HepG2 (cell line): ENCODE data around the gene KCTD4. TPM values are rescaled to one million over a fixed set of nuclear protein-coding genes. Genes with fewer than 3 reads are reported as not detected.

Experiments
- ATAC-seq: fragments of 200-7000 bp; cut with Tn5 transposase; 3 replicates; pipeline ENCODE4 v1.9.1; 2020; ENCODE audit warnings: mild to moderate bottlenecking, moderate library complexity
- BruUV-seq: library from RNA; stranded (reverse); fragments of 400-500 nt; replicated peaks from 2 replicates; lab custom pipeline; 2021; lab: Mats Ljungman, UMichigan
- CTCF ChIA-PET: fragments of 300-600 bp; formaldehyde crosslinking; extraction: SDS; loops from one replicate; lab custom pipeline; 2021; ENCODE audit warnings: low total read pairs, inconsistent platforms, low intra/inter-chr PET ratio; lab: Yijun Ruan, JAX
- POLR2A ChIA-PET: fragments of 350-600 bp; sonication (Branson Sonifier 250); formaldehyde crosslinking; loops from one replicate; lab custom pipeline; 2020; ENCODE audit warnings: antibody characterized with exemption, inconsistent platforms; lab: Yijun Ruan, JAX
- DNase-seq: peaks from one replicate; pipeline ENCODE4 v3.0.0-alpha.2; 2015; ENCODE audit warnings: low spot score
- FAIRE-seq: peaks from 3 replicates; lab custom pipeline; 2011; peaks lifted over from hg19 to GRCh38; lab: Jason Lieb, UNC
- H2AFZ ChIP-seq: one replicate; pipeline ENCODE4 v1.6.1; 2011; ENCODE audit warnings: low read length, inconsistent platforms
- H3K27ac ChIP-seq: fragments of 300-600 bp; 3 replicates; pipeline ENCODE4 v1.8.0; 2011; ENCODE audit warnings: mixed run types, mild to moderate bottlenecking, mixed read lengths, low read length, inconsistent platforms; ENCODE audit not compliant: insufficient read depth; ENCODE audit errors: extremely low read length
- H3K27me3 ChIP-seq, 2 experiments: fragments of 200-600 bp in 1 of 2; 2 replicates in 1 of 2; 3 replicates in 1 of 2; pipeline versions ENCODE4 v1.6.0 to v1.8.0; 2011; ENCODE audit warnings: low read length in 2 of 2, mild to moderate bottlenecking in 2 of 2, moderate library complexity in 2 of 2, inconsistent platforms in 1 of 2; ENCODE audit not compliant: insufficient read depth in 2 of 2, control insufficient read depth in 1 of 2
- H3K36me3 ChIP-seq, 2 experiments: fragments of 200-600 bp in 1 of 2; replicated peaks in 1 of 2; 2 replicates in 1 of 2; 3 replicates in 1 of 2; pipeline versions ENCODE4 v1.5.1 to v1.8.0; 2011; ENCODE audit warnings: low read length in 2 of 2, inconsistent platforms in 1 of 2; ENCODE audit not compliant: insufficient read depth in 2 of 2, control insufficient read depth in 1 of 2
- H3K4me1 ChIP-seq: 2 replicates; pipeline ENCODE4 v1.5.1; 2012; ENCODE audit warnings: low read length, inconsistent platforms; ENCODE audit not compliant: insufficient read depth
- H3K4me2 ChIP-seq: 2 replicates; pipeline ENCODE4 v1.6.0; 2011; ENCODE audit warnings: low read depth, low read length, inconsistent platforms
- H3K4me3 ChIP-seq, 3 experiments: fragments of 200-600 bp in 1 of 3; sonication (generic), shearing (Covaris generic) in 1 of 3; replicated peaks in 1 of 3; 2 replicates each; pipeline ENCODE4 v1.5.1; 2011 to 2016; ENCODE audit warnings: low read length in 3 of 3, inconsistent platforms in 2 of 3, low read depth in 2 of 3, mild to moderate bottlenecking in 2 of 3, control low read depth in 1 of 3, mixed read lengths in 1 of 3; ENCODE audit not compliant: insufficient read depth in 1 of 3
- H3K79me2 ChIP-seq: one replicate; pipeline ENCODE4 v1.6.1; 2011; ENCODE audit warnings: low read length, inconsistent platforms; ENCODE audit not compliant: insufficient read depth
- H3K9ac ChIP-seq: 2 replicates; pipeline ENCODE4 v1.6.0; 2011; ENCODE audit warnings: mild to moderate bottlenecking, low read depth, low read length, inconsistent platforms; ENCODE audit not compliant: insufficient read depth
- H3K9me3 ChIP-seq: 2 replicates; pipeline ENCODE4 v1.5.1; 2012; ENCODE audit warnings: mild to moderate bottlenecking, low read length
- H4K20me1 ChIP-seq: 2 replicates; pipeline ENCODE4 v1.6.0; 2011; ENCODE audit warnings: inconsistent platforms, mild to moderate bottlenecking, low read length, moderate library complexity; ENCODE audit not compliant: insufficient read depth
- ATF5 ChIP-seq: sonication (generic); formaldehyde crosslinking; IDR thresholded peaks from 2 replicates; pipeline ENCODE4 v1.4.0; 2020; ENCODE audit warnings: mild to moderate bottlenecking, low read depth, missing genetic modification reagents
- FOXK1 ChIP-seq: sonication (generic); formaldehyde crosslinking; IDR thresholded peaks from 2 replicates; pipeline ENCODE4 v1.4.0; 2020; ENCODE audit warnings: low read depth, missing genetic modification reagents, borderline replicate concordance
- FOXK2 ChIP-seq: fragments of 450-650 bp; IDR thresholded peaks from 2 replicates; pipeline ENCODE4 v1.6.1; 2016
- HDAC6 ChIP-seq: fragments of 200-600 bp; sonication (generic); IDR thresholded peaks from 2 replicates; pipeline ENCODE4 v1.7.0; 2017; ENCODE audit warnings: mild to moderate bottlenecking, antibody characterized with exemption, low read length, low read depth
- HNRNPLL ChIP-seq: fragments of 200-400 bp; formaldehyde crosslinking; IDR thresholded peaks from 2 replicates; pipeline ENCODE4 v1.6.1; 2017; ENCODE audit warnings: mild to moderate bottlenecking, low read depth, low read length; ENCODE audit not compliant: poor library complexity, severe bottlenecking
- KLF6 ChIP-seq: IDR thresholded peaks from 2 replicates; pipeline ENCODE4 v1.8.0; 2016; ENCODE audit warnings: missing biosample characterization, missing genetic modification reagents
- NR2F2 ChIP-seq: IDR thresholded peaks from 2 replicates; pipeline ENCODE4 v1.6.1; 2012; ENCODE audit warnings: low read depth, inconsistent platforms, borderline replicate concordance
- PAXIP1 ChIP-seq: sonication (generic); formaldehyde crosslinking; conservative IDR thresholded peaks from 2 replicates; pipeline ENCODE4 v1.4.0; 2020; ENCODE audit warnings: mild to moderate bottlenecking, missing genetic modification reagents, moderate library complexity
- RFX5 ChIP-seq: IDR thresholded peaks from 2 replicates; pipeline ENCODE4 v1.6.1; 2011; ENCODE audit warnings: low read depth, low read length, improper control_type of control experiment
- USF2 ChIP-seq, 2 experiments: sonication (generic) in 1 of 2; formaldehyde crosslinking in 1 of 2; IDR thresholded peaks; 2 replicates each; pipeline versions ENCODE4 v1.5.1 to v1.6.1; 2011 to 2020; ENCODE audit warnings: borderline replicate concordance in 1 of 2, low read depth in 1 of 2, low read length in 1 of 2, mild to moderate bottlenecking in 1 of 2, missing genetic modification reagents in 1 of 2, moderate library complexity in 1 of 2
- ZBTB21 ChIP-seq: sonication (generic); formaldehyde crosslinking; IDR thresholded peaks from 2 replicates; pipeline ENCODE4 v1.4.0; 2020; ENCODE audit warnings: missing genetic modification reagents
- ZBTB26 ChIP-seq: IDR thresholded peaks from 2 replicates; pipeline ENCODE4 v1.6.1; 2016; ENCODE audit warnings: missing compliant biosample characterization, missing genetic modification reagents, borderline replicate concordance
- ZNF10 ChIP-seq: sonication (generic); formaldehyde crosslinking; IDR thresholded peaks from 2 replicates; pipeline ENCODE4 v1.4.0; 2020; ENCODE audit warnings: mild to moderate bottlenecking, low read depth, missing genetic modification reagents, borderline replicate concordance
- ZNF335 ChIP-seq: sonication (generic); formaldehyde crosslinking; IDR thresholded peaks from 2 replicates; pipeline ENCODE4 v1.4.0; 2020; ENCODE audit warnings: missing genetic modification reagents
- ZNF552 ChIP-seq: sonication (generic); formaldehyde crosslinking; IDR thresholded peaks from 2 replicates; pipeline ENCODE4 v1.9.0; 2022; ENCODE audit warnings: missing genetic modification reagents, mild to moderate bottlenecking, borderline replicate concordance
- WGBS: methylation state at CpG from one replicate; pipeline ENCODE4 v1.1.6; 2017; ENCODE audit warnings: low lambda C conversion rate; 5-methylcytosine and 5-hydroxymethylcytosine counted together
- in situ Hi-C: cut with HindIII; loops from 2 replicates; pipeline ENCODE4 v1.10.0; 2017; ENCODE audit warnings: low pct_unique_long_range_greater_than_20kb; ENCODE audit not compliant: extremely low pct_ligation_motif_present
- intact Hi-C: fragments of 100-400 bp; cut with micrococcal nuclease; formaldehyde crosslinking; loops from one replicate; pipeline ENCODE4 v1.10.0; 2022; ENCODE audit not compliant: unreplicated experiment
- polyA plus RNA-seq, 8 experiments: library from polyadenylated mRNA; depleted of rRNA in 3 of 8; stranded (reverse) in 7 of 8; unstranded in 1 of 8; fragments of >200 nt; fragmentation: Illumina TruSeq in 4 of 8; extraction: Trizol in 4 of 8; gene quantifications; 2 replicates each; pipeline versions ENCODE4 v1.2.1 to v1.2.3, GENCODE V29; 2011 to 2016; ENCODE audit warnings: low read depth in 4 of 8, missing spikeins in 1 of 8, mixed read lengths in 1 of 8; ENCODE audit not compliant: insufficient read depth in 1 of 8
- total RNA-seq, 5 experiments: library from RNA; depleted of rRNA; stranded (reverse); fragments of >200 nt; fragmentation: Illumina TruSeq; extraction: Trizol; gene quantifications; 2 replicates each; pipeline ENCODE4 v1.2.3, GENCODE V29; 2016; ENCODE audit warnings: low read depth in 1 of 5

Gene KCTD4
- total and polyA plus RNA-seq, 2 of the 13 experiments (the other 11 are each of a cell fraction or from before 2014, with no cell fraction given): not detected

DNA sequence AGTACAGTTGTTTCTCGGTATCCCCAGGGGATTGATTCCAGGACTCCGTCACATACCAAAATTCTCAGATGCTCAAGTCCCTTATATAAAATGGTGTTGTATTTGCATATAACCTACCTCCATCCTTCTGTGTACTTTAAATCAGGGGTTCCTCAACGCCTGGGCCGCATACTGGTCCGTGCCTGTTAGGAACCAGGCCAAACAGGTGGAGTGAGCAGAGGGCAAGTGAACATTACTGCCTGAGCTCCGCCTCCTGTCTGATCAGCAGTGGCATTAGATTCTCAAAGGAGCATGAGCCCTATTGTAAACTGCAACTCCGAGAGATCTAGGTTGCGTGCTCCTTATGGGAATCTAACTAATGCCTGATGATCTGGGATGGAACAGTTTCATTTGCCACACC, 42.2 kb upstream of the KCTD4 start:
- H3K79me2 ChIP-seq: no peaks in the 10 kb centered on the region
- no peak for DNase-seq
- no peaks in the 10 kb centered on the region; a peak in 1 of 5 replicates for H3K36me3 ChIP-seq
- H3K9me3 ChIP-seq: no peaks in the 10 kb centered on the region
- TF ChIP-seq FOXK2: no peak
- TF ChIP-seq HNRNPLL: no peak
- no peak for TF ChIP-seq PAXIP1
- no peak for TF ChIP-seq ZBTB26
- TF ChIP-seq KLF6 (CRISPR knock-in tag): no peak
- no peak for TF ChIP-seq ATF5 (CRISPR knock-in tag)
- no peak for TF ChIP-seq ZNF10
- TF ChIP-seq NR2F2: no peak
- TF ChIP-seq ZNF552 (CRISPR knock-in tag): no peak
- TF ChIP-seq RFX5: no peak
- no peak for TF ChIP-seq ZNF335 (CRISPR knock-in tag)
- TF ChIP-seq HDAC6: no peak
- no peak for TF ChIP-seq FOXK1
- no peak for TF ChIP-seq ZBTB21 (CRISPR knock-in tag)
- TF ChIP-seq USF2 (IDR thresholded peaks at IDR 0.05; ENCODE audit: low read depth, low read length): no peak
- no peak for TF ChIP-seq USF2 (CRISPR knock-in tag; IDR thresholded peaks at IDR 0.05; ENCODE audit: borderline replicate concordance)
- no peak for ATAC-seq
- intact Hi-C loops (no loop called here), in situ Hi-C loops (no loop called here)
- H3K4me2 ChIP-seq: no peak overlapping the region
- no peak for FAIRE-seq
- H3K27me3 ChIP-seq: no peaks in the 10 kb centered on the region
- CTCF ChIA-PET: no interaction called here
- H3K9ac ChIP-seq: no peak overlapping the region
- H3K4me1 ChIP-seq: no peaks in the 10 kb centered on the region
- POLR2A ChIA-PET: no interaction called here
- H4K20me1 ChIP-seq: no peaks in the 10 kb centered on the region
- BruUV-seq: no TSS peak
- H3K4me3 ChIP-seq: no peak overlapping the region
- 91% methylated on average over 8 of the region's 8 CpGs for WGBS
- H3K27ac ChIP-seq: no peak overlapping the region
- H2AFZ ChIP-seq: no peak overlapping the region
